GM19455 (cell line): Measurements from ENCODE around the gene DZANK1.
A peak's percentile ranks its signal among the peaks of the same experiment; 100 is the strongest.
"Not testable (repeated sequence)": the region's sequence is repeated elsewhere in the genome, so short reads cannot be mapped to it uniquely, and the experiment has no call there.

ENCODE experiments used
- ATAC-seq: cut with Tn5 transposase; IDR thresholded peaks from one replicate; pipeline ENCODE4 v1.9.1; 2021; ENCODE audit not compliant: unreplicated experiment

DZANK1 gene

DNA sequence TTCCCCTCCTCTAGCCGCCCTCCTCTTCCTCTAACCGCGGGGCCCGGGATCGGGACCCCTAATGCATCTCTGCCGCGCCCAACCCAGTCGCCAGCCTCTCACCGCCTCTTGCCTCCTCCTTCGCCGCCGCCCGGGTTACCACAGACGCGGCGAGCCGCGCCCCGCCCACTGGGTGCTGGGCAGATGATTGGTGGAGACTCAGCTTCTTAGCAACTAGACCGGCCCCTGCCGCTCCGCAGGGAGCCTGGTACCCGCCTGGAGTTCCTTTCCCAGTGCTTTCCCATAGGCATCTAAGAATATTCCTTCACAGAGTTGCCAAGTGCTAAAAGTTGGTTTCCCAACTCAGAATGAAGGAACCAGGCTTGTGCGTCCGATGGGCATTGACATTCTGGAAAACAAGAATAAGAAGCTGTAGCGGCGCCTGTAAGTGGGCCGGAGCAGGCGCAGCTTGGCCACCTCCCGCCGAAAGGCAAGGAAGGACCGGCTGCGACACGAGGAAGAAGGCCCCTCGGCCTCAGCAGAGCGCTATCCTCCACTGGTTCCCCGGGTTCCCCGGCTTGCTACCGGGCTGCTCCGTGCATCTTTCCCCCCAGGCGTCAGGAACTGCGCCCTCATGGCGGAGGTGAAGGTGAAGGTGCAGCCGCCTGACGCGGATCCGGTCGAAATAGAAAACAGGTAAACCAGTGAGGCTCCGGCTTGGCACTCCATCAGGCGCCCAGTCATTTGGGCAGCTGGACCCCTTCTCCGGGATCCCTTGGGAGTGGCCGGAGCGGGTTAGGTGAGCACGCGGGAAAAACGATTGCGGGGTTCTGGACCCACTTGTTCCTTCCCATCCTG is at the start of gene DZANK1, which contains the start of gene POLR3F:
Gene DZANK1, minus strand, starts transcription at position 137 of the 837 bp plus-strand sequence. CDS start 1,672 bp downstream, outside the sequence.
Gene POLR3F, plus strand, starts transcription at position 497 of the 837 bp plus-strand sequence. Its CDS starts 117 bp downstream, at position 614.
- ATAC-seq = peak; percentile 99

DNA sequence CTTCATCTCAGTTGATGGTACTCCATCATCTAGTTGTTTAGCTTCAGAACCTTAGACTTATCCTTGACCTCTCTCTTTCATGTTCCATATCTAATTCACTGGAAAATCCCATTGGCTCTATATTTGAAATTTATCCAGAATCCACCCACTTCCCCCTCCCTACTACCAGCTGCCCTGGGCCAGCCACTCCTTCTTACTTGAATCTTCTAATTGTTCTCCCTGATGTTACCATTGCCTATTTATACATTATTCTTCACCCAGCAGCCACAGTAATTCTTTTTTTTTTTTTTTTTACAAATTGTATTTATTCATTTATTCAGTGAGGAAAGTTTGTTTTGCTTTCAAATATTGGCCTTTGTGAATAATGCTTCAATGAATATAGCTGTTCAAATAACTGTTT is 49.1 kb upstream of the DZANK1 start:
- ATAC-seq = no peak

DNA sequence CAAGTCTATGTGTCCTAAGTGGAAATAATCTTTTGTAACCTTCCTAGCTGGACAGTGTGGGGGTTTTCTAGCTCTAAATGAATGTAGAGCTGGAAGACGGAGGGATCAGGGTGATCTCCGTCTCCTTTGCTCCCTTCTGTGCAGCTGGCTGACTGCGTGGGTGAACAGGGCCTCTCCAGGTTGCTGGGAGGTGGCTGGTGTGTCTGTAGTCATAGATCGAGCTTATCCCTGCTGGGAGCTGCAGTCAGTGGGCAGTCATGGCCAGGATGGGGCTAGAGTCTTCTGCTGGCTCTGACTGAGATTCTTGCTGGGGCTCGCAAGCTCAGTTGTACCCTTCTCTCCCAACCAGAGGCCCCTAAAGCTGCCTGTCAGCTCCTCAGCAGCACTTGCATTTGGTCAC is 47.3 kb upstream of the DZANK1 start:
- ATAC-seq = no peak

DNA sequence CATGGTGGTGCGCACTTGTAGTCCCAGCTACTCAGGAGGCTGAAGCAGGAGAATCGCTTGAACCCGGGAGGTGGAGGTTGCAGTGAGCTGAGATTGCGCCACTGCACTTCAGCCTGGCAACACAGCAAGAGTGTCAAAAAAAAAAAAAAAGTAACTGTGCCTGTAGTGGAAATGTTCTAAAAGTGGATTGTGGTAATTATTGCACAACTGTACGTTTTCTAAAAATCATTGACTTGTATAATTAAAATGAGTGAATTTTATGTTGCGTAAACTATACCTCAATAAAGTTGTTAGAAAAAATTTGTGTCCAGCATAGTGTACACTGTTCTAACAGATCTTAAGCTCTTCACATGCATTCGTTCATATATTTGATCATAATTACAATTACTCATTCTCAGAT is 46.4 kb upstream of the DZANK1 start:
- no peak for ATAC-seq

DNA sequence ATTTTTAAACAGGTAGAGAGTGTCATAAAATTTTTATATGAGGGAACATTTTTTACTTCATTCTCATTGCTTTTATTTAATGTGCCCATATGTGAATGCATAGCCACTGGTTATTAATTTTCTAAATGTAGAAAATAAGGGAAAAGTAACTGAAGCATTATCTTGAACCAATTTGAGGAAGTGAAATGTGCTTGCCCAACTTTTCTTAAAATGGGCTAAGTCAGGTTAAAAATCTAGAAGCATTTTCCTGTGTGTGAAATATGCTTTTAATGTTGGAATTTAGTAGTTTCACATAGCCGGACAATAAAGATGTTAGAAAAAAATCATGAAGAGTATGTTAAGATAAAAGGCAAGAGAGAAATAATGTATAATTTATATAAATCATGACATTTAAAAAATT is 44.7 kb upstream of the DZANK1 start:
- no peak for ATAC-seq

DNA sequence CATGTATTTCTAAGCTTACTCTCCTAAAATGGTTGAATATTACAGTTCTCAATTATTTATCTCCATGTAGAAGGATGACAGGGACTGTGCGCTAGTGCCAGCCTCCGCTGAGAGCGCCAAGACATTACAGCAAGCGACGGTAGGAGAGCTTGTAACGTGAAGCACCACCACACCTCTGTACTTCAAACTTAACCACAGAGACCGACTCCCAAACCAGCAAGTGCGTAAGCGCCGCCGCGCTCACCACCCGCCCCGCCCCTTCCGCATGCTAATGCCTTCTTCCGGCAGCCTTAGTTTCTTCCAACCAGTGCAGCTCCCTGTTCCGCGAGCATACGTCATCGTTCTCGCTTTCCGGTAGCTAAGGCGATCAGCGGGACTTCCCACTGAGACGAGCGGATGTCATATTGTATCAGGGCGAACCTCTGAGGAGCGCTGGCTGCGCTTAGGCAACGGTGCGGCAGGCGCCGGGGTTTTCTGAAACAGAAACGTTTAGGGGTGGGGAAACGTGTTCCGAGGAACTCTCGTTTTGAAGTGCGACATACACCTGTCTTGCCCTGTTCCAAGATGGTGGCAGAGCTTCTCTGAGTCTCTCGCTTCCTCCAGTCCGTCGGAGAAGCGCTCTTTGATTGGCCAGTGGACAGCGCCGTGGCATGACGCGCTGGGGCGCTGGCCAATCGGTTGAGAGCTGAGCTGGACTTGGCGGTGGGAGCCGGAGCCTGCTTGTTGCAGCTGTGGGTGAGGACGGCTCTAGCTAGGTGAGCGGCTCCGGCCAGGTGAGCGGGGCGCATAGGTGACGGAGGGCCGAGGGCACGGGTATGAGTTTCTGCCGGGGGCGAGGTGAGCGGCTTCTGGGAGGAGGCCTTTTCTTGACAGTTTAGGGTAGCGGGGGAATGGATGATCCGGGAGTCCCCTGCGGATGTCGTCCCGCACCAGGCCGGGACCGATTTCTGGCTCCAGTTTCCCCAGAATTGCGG is 40.7 kb upstream of the DZANK1 start, which contains the start of gene SEC23B:
Gene SEC23B, plus strand, starts transcription at position 723 of the 974 bp plus-strand sequence. CDS start 2,896 bp downstream, outside the sequence.
- ATAC-seq = peak; percentile 93

DNA sequence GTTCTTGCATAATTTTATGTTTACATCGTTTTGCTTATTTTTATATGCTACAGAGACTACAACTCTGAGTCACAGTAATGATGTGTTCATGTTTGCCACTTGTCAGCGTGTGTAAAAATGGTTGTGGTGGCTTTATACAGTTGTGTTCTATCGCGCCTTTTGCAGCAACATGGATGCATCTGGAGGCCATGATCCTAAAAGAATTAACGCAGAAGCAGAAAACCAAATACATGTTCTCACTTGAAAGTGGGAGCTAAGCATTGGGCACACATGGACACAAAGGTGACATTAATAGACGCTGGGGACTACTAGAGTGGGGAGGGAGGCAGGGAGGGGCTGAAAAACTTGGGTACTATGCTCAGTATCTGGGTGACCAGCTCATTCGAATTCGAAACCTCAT is 39.9 kb upstream of the DZANK1 start:
- no peak for ATAC-seq

DNA sequence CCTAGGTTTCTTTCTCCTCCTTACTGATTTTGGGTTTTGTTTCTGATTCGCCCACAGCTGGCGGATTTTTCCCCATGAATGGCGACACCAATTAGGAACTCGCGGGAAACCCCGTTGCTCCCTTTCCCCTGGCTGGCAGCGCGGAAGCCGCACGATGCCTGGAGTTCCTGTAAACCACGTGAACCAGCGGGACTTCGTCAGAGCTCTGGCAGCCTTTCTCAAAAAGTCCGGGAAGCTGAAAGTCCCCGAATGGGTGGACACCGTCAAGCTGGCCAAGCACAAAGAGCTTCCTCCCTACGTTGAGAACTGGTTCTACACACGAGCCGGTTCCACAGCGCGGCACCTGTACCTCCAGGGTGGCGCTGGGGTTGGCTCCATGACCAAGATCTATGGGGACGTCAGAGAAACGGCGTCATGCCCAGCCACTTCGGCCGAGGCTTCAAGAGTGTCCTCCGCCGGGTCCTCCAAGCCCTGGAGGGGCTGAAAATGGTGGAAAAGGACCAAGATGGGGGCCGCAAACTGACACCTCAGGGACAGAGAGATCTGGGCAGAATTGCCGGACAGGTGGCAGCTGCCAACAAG is 37.7 kb upstream of the DZANK1 start:
- ATAC-seq = no peak

DNA sequence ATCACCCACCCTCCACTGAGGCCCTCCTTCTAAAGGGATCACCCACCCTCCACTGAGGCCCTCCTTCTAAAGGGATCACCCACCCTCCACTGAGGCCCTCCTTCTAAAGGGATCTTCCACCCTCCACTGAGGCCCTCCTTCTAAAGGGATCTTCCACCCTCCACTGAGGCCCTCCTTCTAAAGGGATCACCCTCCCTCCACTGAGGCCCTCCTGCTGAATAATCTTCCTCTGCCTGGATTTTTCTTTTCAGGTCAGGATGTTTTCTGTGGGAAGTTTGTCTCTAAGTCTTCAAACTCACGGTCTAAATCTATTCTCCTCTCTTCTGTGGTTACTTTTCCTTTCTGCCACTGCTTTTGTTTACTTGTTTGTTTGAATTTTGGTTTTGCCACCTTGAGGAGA is 34.8 kb upstream of the DZANK1 start:
- ATAC-seq = not testable (repeated sequence)

DNA sequence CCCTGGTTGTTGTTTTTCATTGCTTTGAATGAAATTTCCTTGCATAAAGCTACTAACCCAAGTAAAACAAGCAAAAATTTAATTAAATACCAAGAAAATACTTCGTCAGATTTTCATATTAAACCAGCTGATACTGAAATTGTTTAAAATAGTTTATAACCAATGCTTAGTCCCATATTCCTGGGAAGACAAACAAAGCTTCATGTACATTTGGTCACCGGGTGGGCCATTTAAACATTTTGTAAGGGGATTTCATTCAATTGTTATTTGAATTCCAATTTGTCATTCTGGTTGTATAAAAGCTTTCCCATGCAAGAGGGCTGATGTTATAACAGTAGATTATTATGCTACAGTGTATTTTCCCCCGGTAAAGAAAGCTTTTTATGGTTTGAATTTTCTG is 30.8 kb upstream of the DZANK1 start:
- ATAC-seq = no peak

DNA sequence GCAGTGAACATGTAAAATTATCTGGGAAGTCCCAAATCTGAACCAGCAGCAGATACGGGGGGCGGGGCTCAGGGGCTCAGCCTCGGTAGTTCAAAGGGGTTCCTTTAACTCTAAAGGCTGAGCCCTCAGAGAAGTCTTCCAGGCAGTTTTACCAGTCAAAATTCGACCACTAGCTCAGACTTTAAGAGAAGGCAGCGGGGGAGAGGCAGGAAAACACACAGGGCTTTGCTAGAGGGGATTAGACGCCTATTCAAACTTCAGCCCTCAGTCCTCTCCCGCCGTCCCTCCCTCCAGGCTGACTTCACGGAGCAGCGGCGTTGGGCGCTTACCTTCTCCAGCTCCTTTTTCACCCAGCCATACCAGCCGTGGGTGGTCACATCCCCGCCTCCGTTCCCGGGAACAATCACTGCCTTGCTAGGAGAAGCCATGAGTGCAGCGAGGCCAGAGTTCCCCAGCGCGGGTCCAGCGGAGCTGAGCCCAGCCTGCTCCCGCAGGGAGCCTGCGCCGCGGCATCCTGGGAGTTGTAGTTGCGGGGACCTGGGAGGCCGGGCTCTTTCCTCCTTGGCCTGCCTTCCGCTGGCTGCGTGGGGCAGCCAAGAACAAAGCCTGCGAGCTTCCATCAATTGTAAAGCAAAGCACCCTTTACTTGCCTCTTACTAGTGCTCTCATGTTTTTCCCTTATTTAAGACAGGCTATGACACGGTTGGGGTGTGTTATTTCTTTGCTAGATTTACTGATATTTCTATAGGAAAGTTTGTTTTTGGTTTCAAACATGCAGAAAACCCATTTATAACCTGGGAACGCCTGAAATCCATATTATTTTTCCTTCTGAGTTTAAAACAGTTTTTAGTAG is 30.1 kb upstream of the DZANK1 start, which contains the start of gene RBBP9:
Gene RBBP9, minus strand, starts transcription at position 486 of the 853 bp plus-strand sequence. Its CDS starts 58 bp downstream, at position 428.
- peak; percentile 98 for ATAC-seq

DNA sequence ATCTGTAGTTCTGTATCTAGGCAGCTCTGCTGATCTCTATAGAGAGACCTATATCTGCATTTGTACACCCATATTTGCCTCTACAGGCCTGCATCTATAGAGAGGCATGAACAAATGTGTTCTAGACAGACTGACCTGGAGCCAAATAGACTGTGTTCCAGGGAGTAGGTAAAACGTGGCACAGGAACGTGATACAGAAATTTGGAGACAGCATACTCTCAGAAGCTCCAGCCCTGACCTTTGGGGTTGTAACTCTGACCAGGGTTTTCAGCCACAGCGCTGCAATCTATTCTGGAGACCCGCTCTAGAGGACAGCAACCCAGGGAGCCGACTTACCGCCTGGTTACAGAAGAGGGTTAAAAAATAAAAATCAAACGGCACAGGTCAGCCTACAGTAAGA is 29.2 kb upstream of the DZANK1 start:
- no peak for ATAC-seq

DNA sequence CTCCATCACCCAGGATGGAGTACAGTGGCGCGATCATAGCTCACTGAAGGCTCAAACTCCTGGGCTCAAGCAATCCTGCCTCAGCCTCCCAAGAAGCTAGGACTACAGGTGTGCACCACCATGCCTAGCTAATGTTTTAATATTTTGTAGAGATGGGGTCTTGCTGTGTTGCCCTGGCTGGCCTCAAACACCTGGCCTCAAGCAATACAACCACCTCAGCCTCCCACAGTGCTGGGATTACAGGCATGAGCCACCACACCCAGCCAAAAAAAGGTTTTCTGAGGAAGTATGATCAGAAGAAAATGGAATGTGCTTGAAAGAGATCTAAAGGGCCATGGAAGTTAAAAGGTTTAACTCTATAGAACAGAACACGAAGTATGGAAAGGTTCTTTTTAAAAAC is 21.5 kb upstream of the DZANK1 start:
- ATAC-seq = no peak

DNA sequence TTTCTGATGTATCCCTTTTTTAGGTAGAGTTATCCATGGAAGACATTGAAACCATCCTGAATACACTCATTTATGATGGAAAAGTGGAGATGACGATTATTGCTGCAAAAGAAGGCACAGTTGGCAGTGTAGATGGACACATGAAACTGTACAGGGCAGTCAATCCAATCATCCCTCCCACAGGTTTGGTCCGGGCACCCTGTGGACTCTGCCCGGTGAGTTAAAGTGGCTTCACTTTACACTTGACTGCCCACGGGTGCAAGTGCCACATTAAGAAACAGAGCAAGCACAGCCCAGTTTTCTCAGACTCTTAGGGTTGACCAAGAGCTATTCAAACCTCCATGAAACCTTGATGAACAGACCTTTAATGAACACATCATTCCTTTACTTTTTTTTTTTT is 14.8 kb upstream of the DZANK1 start:
- ATAC-seq = no peak

DNA sequence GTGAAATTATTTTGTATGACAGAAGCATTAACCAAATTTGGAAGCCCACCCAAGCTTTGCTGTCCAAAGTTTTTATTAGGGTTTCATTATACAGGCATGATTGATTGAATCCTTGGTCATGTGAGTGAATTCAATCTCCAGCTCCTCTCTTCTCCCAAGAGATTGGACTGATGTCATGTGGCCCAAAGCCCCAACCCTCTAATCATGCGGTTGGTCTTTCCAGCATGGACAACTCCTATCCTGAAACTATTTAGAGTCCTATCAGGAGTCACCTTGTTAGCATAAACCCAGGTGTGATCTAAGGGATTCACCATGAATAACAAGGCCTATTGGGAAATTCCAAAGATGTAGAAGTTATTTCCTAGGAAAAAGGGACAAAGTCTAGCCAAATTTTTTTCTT is 11.0 kb upstream of the DZANK1 start:
- ATAC-seq = no peak

DNA sequence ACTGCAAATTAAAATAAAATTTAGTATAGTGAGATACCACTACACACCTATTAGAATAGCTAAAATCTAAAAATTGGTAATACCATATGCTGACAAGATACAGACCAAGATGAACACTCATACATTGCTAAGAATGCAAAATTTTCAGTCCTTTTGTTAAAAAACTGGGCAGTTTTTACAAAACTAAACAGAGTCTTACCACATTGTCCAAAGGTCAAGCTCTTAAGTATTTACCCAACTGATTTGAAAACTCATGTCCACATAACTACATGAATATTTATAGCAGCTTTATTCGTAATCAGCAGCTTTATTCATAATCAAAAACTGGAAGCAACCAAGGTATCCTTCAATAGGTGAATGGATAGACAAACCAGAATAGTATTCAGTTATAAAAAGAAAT is 10.4 kb upstream of the DZANK1 start:
- ATAC-seq = no peak

DNA sequence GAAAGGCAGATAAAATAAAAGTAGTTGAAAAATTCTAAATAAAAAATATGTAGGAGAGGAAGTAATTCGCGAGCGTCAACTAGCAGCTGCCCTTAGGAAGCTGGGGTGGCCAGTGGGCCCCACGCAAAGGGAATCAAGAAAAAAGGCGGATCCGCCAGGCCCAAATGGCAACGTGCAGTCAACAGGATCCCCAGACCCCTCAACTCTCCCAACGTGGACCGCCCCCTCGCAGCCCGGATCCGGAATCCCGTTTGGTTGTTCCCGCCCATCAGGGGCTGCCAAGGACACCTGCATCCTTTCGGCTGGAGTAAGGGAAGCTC is 296 bp downstream of the DZANK1 start:
- peak; percentile 30 for ATAC-seq

DNA sequence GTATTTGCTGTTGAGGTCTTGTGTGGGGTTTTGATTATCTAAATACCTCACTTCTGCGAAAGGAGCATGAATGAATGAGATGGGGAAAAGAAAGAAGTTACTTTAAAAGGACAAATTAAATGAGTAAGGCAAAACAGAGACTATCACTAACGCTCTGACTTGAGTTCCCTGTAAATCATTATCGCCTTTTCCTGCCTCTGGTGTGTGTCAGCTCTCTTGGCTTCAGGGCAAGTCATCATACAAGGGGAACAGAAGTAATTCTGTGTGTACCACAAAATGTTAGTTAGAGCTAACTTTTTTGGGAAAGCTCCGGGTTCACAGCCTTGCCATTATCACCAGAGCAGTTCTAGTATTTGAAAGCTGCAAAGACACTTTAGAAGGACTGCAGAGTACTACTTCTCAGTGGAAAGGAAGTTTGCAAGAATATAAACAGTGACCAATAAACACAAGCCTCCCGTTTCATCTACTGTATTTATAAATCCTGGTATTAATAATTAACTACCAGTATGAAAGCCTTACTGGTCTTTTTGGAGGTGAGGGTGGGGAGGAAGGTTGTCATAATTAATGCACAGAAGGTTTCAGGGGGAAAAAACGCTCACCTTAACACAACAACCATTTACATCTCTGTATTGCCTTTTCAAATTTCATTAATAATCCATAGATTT is 1.2 kb downstream of the DZANK1 start:
- no peak for ATAC-seq

DNA sequence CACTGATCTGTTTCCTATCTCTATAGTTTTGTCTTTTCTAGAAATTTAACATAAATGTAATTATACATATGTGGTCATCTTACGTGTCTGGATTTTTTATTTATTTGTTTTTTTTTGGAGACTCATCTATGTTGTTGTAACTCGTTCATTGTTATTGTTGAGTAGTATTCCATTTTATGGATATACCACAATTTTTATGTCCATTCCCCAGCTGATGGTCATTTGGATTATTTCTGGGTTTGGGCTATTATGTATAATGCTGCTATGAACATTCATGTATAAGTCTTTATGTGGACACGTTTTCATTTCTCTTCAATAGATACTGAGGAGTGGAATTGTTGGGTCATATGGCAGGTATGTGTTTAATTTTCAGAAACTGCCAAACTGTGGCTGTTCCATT is 10.2 kb downstream of the DZANK1 start:
- ATAC-seq = no peak

DNA sequence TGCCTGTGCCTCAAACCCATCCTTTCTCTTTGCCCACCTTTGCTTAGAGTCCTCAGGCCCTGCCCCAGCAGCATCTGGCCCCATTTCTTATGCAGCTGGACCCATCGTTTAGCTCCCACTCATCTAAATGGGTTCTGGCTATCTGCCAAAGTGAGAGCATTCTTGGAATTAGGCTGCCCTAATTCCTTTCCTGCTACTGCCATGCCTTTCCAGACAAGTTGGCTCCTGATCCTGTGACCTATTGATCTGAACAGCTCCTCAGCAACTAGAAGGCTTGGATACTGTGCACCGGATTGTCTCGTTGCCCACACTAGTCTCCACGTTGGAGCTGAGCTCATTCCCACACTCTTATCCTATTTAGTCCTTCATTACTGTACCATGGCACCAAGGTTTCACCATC is 22.9 kb downstream of the DZANK1 start:
- ATAC-seq = no peak
